VCaP (cell line): Measurements from ENCODE around the gene PIGO.

Experiments
- H3K27ac ChIP-seq: fragments of 450-650 bp; 2 replicates; pipeline ENCODE4 v1.5.1; 2017
- CTCF ChIP-seq: fragments of 450-650 bp; conservative IDR thresholded peaks from 2 replicates; pipeline ENCODE4 v1.5.1; 2017; ENCODE audit warnings: mild to moderate bottlenecking, moderate library complexity

The PIGO gene

GRCh38 chr9:35074141-35074540, 22.2 kb downstream of the PIGO start:
- H3K27ac ChIP-seq: no peak overlapping the region
- TF ChIP-seq CTCF: no peak

- peak overlapping the region; percentile 100 for H3K27ac ChIP-seq
These were observed 23.1 kb downstream of the PIGO start for GRCh38 chr9:35073279-35073612.

GRCh38 chr9:35072461-35073278, 23.7 kb downstream of the PIGO start, which contains the start of gene VCP:
Gene VCP (minus strand): TSS chr9:35072625. CDS start chr9:35072353, 272 bp downstream.
- H3K27ac ChIP-seq: peak within 1 kb of the TSS; percentile 100
- TF ChIP-seq CTCF: no peak; the same call in 1 of the 2 replicates

More at GRCh38 chr9:35073279-35073612, 23.1 kb downstream of the PIGO start:
- TF ChIP-seq CTCF: no peak

DNA sequence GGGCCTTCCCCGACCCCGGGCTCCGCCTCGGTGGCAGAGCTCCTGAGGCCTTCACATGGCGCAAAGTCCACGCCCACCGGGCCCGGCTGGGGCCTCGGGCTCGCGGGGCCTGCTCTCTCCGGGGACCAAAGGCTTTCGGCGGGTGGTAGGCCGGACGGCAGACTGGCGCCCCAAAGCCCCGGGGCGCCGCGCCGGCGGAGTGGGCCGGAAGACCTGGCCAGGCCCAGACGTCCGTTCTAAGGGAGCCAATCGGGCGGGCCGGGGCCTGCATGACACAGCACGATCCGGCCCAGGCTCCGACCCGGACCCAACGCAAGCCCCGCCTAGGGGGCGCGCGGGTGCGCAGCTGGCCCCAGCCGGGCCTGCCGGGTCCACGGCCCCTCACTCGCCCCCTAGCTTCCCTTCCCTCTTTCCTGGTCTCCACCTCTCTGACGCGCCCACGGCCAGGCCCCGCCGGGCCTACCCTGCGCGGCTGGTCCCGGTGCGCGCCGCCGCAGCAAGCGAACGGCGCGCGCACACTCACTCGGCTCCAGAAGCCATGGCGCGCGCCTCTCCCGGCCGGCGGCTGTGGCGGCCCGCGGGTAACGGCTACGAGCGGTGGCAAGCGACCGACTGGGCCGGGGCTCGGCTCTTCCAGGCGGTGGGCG, 24.5 kb downstream of the PIGO start:
- peak overlapping the region; percentile 100 for H3K27ac ChIP-seq
- peak; percentile 56 for TF ChIP-seq CTCF

GRCh38 chr9:35070823-35071813, 25.3 kb downstream of the PIGO start:
- no peak for TF ChIP-seq CTCF
- H3K27ac ChIP-seq: peak overlapping the region; percentile 100

- peak overlapping the region; percentile 100; the same call in 1 of the 2 replicates for H3K27ac ChIP-seq
- no peak for TF ChIP-seq CTCF
These were observed 27.4 kb downstream of the PIGO start for GRCh38 chr9:35069020-35069419.

- no peak for TF ChIP-seq CTCF
- H3K27ac ChIP-seq: no peak overlapping the region
These were observed 29.3 kb downstream of the PIGO start for GRCh38 chr9:35067056-35067455.
